HEK293 (cell line): ENCODE data around the gene PIBF1.

Source experiments
- CTCF ChIA-PET: fragments of 350-600 bp; formaldehyde crosslinking; extraction: SDS; loops from one replicate; lab custom pipeline; 2021; ENCODE audit warnings: antibody characterized with exemption; lab: Yijun Ruan, JAX
- POLR2A ChIA-PET: fragments of 300-600 bp; formaldehyde crosslinking; extraction: SDS; loops from one replicate; lab custom pipeline; 2020; ENCODE audit warnings: antibody characterized with exemption, inconsistent platforms; lab: Yijun Ruan, JAX
- H3K27ac ChIP-seq: fragments of 200-500 bp; sonication (Bioruptor generic); 2 replicates; pipeline ENCODE4 v1.5.1; 2014; ENCODE audit warnings: low read depth, low read length, control low read depth, inconsistent platforms; ENCODE audit errors: extremely low read depth
- H3K36me3 ChIP-seq, 2 experiments: fragments of 200-500 bp in 1 of 2; sonication (Bioruptor generic) in 1 of 2; 1 replicate in 1 of 2; 2 replicates in 1 of 2; pipeline ENCODE4 v1.5.1; 2014 to 2017; ENCODE audit warnings: inconsistent platforms in 2 of 2, low read length in 2 of 2; ENCODE audit not compliant: control insufficient read depth in 2 of 2, insufficient read depth in 1 of 2
- H3K4me1 ChIP-seq: fragments of 200-500 bp; sonication (Bioruptor generic); 2 replicates; pipeline ENCODE4 v1.5.1; 2014; ENCODE audit warnings: mild to moderate bottlenecking, low read length, inconsistent platforms; ENCODE audit not compliant: control insufficient read depth, insufficient read depth
- H3K4me3 ChIP-seq: 2 replicates; pipeline ENCODE4 v1.5.1; 2011; ENCODE audit warnings: low read depth, mild to moderate bottlenecking, control low read depth, low read length, moderate library complexity
- H3K9me3 ChIP-seq: fragments of 200-500 bp; sonication (Bioruptor generic); 2 replicates; pipeline ENCODE4 v1.5.1; 2014; ENCODE audit warnings: low read depth, low read length, inconsistent platforms; ENCODE audit not compliant: control insufficient read depth, insufficient read depth
- SALL2 ChIP-seq: fragments of 450-650 bp; formaldehyde crosslinking; IDR thresholded peaks from 2 replicates; pipeline ENCODE4 v1.5.0; 2017; ENCODE audit warnings: missing biosample characterization, mild to moderate bottlenecking, missing genetic modification characterization, borderline replicate concordance
- SCRT2 ChIP-seq: fragments of 450-650 bp; formaldehyde crosslinking; IDR thresholded peaks from 2 replicates; pipeline ENCODE4 v1.5.1; 2016; ENCODE audit warnings: missing biosample characterization, missing genetic modification characterization
- TSHZ1 ChIP-seq: fragments of 450-650 bp; formaldehyde crosslinking; IDR thresholded peaks from 2 replicates; pipeline ENCODE4 v1.5.1; 2016; ENCODE audit warnings: missing biosample characterization, missing genetic modification characterization, borderline replicate concordance
- YY1 ChIP-seq: fragments of 450-650 bp; formaldehyde crosslinking; IDR thresholded peaks from 2 replicates; pipeline ENCODE4 v1.5.1; 2018; ENCODE audit warnings: missing biosample characterization, missing genetic modification characterization
- ZBTB8A ChIP-seq: fragments of 450-650 bp; formaldehyde crosslinking; IDR thresholded peaks from 2 replicates; pipeline ENCODE4 v1.5.1; 2016; ENCODE audit warnings: missing biosample characterization, missing genetic modification characterization
- ZNF114 ChIP-seq: fragments of 450-650 bp; formaldehyde crosslinking; IDR thresholded peaks from 2 replicates; pipeline ENCODE4 v1.5.0; 2017; ENCODE audit warnings: missing biosample characterization, missing genetic modification characterization
- ZNF146 ChIP-seq: fragments of 450-650 bp; formaldehyde crosslinking; IDR thresholded peaks from 2 replicates; pipeline ENCODE4 v1.5.1; 2016; ENCODE audit warnings: missing biosample characterization, missing genetic modification characterization
- ZNF2 ChIP-seq: fragments of 450-650 bp; formaldehyde crosslinking; IDR thresholded peaks from 2 replicates; pipeline ENCODE4 v1.5.1; 2016; ENCODE audit warnings: missing biosample characterization, missing genetic modification characterization
- ZNF302 ChIP-seq: fragments of 450-650 bp; formaldehyde crosslinking; IDR thresholded peaks from 2 replicates; pipeline ENCODE4 v1.5.1; 2016; ENCODE audit warnings: missing biosample characterization, missing genetic modification characterization, low read depth
- ZNF324 ChIP-seq: fragments of 450-650 bp; formaldehyde crosslinking; IDR thresholded peaks from 2 replicates; pipeline ENCODE4 v1.5.1; 2016; ENCODE audit warnings: missing biosample characterization, missing genetic modification characterization
- ZNF350 ChIP-seq: fragments of 450-650 bp; formaldehyde crosslinking; IDR thresholded peaks from 2 replicates; pipeline ENCODE4 v1.5.0; 2017; ENCODE audit warnings: missing biosample characterization, mild to moderate bottlenecking, missing genetic modification characterization
- ZNF354C ChIP-seq: fragments of 450-650 bp; formaldehyde crosslinking; IDR thresholded peaks from 2 replicates; pipeline ENCODE4 v1.5.1; 2016; ENCODE audit warnings: missing biosample characterization, missing genetic modification characterization, low read depth, borderline replicate concordance
- ZNF362 ChIP-seq: fragments of 450-650 bp; formaldehyde crosslinking; IDR thresholded peaks from 2 replicates; pipeline ENCODE4 v1.5.1; 2016; ENCODE audit warnings: missing biosample characterization, missing genetic modification characterization
- ZNF37A ChIP-seq: fragments of 450-650 bp; IDR thresholded peaks from 2 replicates; pipeline ENCODE4 v1.5.1; 2018; ENCODE audit warnings: missing biosample characterization, missing genetic modification characterization
- ZNF426 ChIP-seq: fragments of 450-650 bp; formaldehyde crosslinking; IDR thresholded peaks from 2 replicates; pipeline ENCODE4 v1.5.1; 2017; ENCODE audit warnings: missing biosample characterization, missing genetic modification characterization, mild to moderate bottlenecking, inconsistent platforms, moderate library complexity
- ZNF518A ChIP-seq: fragments of 450-650 bp; formaldehyde crosslinking; conservative IDR thresholded peaks from 2 replicates; pipeline ENCODE4 v1.5.1; 2016; ENCODE audit warnings: low read depth, missing biosample characterization, missing genetic modification characterization
- ZNF530 ChIP-seq: fragments of 450-650 bp; formaldehyde crosslinking; IDR thresholded peaks from 2 replicates; pipeline ENCODE4 v1.5.1; 2016; ENCODE audit warnings: low read depth, missing biosample characterization, missing genetic modification characterization
- ZNF549 ChIP-seq: fragments of 450-650 bp; IDR thresholded peaks from 2 replicates; pipeline ENCODE4 v1.5.1; 2018; ENCODE audit warnings: missing biosample characterization, missing genetic modification characterization, mild to moderate bottlenecking, inconsistent platforms, moderate library complexity
- ZNF596 ChIP-seq: fragments of 450-650 bp; IDR thresholded peaks from 2 replicates; pipeline ENCODE4 v1.5.0; 2018; ENCODE audit warnings: missing biosample characterization, mild to moderate bottlenecking, missing genetic modification characterization, moderate library complexity
- ZNF624 ChIP-seq: fragments of 450-650 bp; formaldehyde crosslinking; IDR thresholded peaks from 2 replicates; pipeline ENCODE4 v1.5.1; 2017; ENCODE audit warnings: missing biosample characterization, missing genetic modification characterization
- ZNF626 ChIP-seq: fragments of 450-650 bp; sonication (Bioruptor Pico); formaldehyde crosslinking; IDR thresholded peaks from 2 replicates; pipeline ENCODE4 v1.5.1; 2018; ENCODE audit warnings: missing biosample characterization, missing genetic modification characterization, inconsistent platforms
- ZNF677 ChIP-seq: fragments of 450-650 bp; IDR thresholded peaks from 2 replicates; pipeline ENCODE4 v1.5.0; 2018; ENCODE audit warnings: missing biosample characterization, mild to moderate bottlenecking, missing genetic modification characterization, moderate library complexity
- ZNF701 ChIP-seq: fragments of 450-650 bp; formaldehyde crosslinking; IDR thresholded peaks from 2 replicates; pipeline ENCODE4 v1.5.1; 2016; ENCODE audit warnings: missing biosample characterization, missing genetic modification characterization
- ZNF707 ChIP-seq: fragments of 450-650 bp; formaldehyde crosslinking; IDR thresholded peaks from 2 replicates; pipeline ENCODE4 v1.5.1; 2016; ENCODE audit warnings: missing biosample characterization, missing genetic modification characterization
- ZSCAN18 ChIP-seq: fragments of 450-650 bp; formaldehyde crosslinking; IDR thresholded peaks from 2 replicates; pipeline ENCODE4 v1.5.1; 2016; ENCODE audit warnings: missing biosample characterization, missing genetic modification characterization

PIBF1 gene

GRCh38 chr13:72891423-72891822 is 109.5 kb downstream of the PIBF1 start:
- H3K36me3 ChIP-seq, result peaks cover 0 to 17% of the 10 kb centered on the region in 2 experiments; a peak in 1 of 3 replicates
- TF ChIP-seq ZNF701 (no peak), ZNF596 (tag by site-specific recombination) (no peak), ZBTB8A (tag by site-specific recombination) (no peak), ZNF114 (tag by site-specific recombination) (no peak), YY1 (tag by site-specific recombination) (no peak), ZNF37A (tag by site-specific recombination) (no peak), ZNF518A (no peak), ZNF362 (tag by site-specific recombination) (no peak), ZNF677 (tag by site-specific recombination) (no peak), ZNF354C (tag by site-specific recombination) (no peak), SCRT2 (tag by site-specific recombination) (no peak), ZNF549 (tag by site-specific recombination) (no peak), ZNF530 (no peak), ZNF2 (tag by site-specific recombination) (no peak), ZNF146 (tag by site-specific recombination) (no peak), ZSCAN18 (no peak), ZNF324 (tag by site-specific recombination) (no peak), SALL2 (no peak), ZNF350 (tag by site-specific recombination) (no peak), ZNF707 (tag by site-specific recombination) (no peak)
- TF ChIP-seq, all 188 proteins: peak for 0
- H3K4me1 ChIP-seq, result no peaks in the 10 kb centered on the region
- no peak overlapping the region for H3K27ac ChIP-seq
- CTCF ChIA-PET, result no interaction called here
- POLR2A ChIA-PET, result no interaction called here
- H3K4me3 ChIP-seq, result no peak overlapping the region
- H3K9me3 ChIP-seq, result no peaks in the 10 kb centered on the region

GRCh38 chr13:72896869-72897268 is 114.9 kb downstream of the PIBF1 start:
- H3K27ac ChIP-seq, result no peak overlapping the region
- no peaks in the 10 kb centered on the region for H3K9me3 ChIP-seq
- H3K36me3 ChIP-seq, result peaks cover 0 to 17% of the 10 kb centered on the region in 2 experiments; a peak in 1 of 3 replicates
- no peaks in the 10 kb centered on the region for H3K4me1 ChIP-seq
- H3K4me3 ChIP-seq, result no peak overlapping the region
- CTCF ChIA-PET, result no interaction called here
- POLR2A ChIA-PET, result no interaction called here
- no peak for TF ChIP-seq ZNF626 (tag by site-specific recombination)
- TF ChIP-seq YY1 (tag by site-specific recombination), result no peak
- no peak for TF ChIP-seq ZNF624 (tag by site-specific recombination)
- TF ChIP-seq ZNF302, result no peak
- TF ChIP-seq ZNF426 (tag by site-specific recombination), result no peak
- no peak for TF ChIP-seq TSHZ1
- no peak for TF ChIP-seq ZNF701
